Hypothalamus (tissue), 51 donors: ENCODE measurements around the gene COX8A.
A peak's percentile ranks its signal among the peaks of the same experiment; 100 is the strongest.
"Not testable (repeated sequence)": the region's sequence is repeated elsewhere in the genome, so short reads cannot be mapped to it uniquely, and the experiment has no call there.

Experiments
- DNase-seq, 51 donors: peaks; one replicate each; lab custom pipeline; 2025; lab: John Stamatoyannopoulos, UW

Gene COX8A, protein sequence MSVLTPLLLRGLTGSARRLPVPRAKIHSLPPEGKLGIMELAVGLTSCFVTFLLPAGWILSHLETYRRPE

DNA sequence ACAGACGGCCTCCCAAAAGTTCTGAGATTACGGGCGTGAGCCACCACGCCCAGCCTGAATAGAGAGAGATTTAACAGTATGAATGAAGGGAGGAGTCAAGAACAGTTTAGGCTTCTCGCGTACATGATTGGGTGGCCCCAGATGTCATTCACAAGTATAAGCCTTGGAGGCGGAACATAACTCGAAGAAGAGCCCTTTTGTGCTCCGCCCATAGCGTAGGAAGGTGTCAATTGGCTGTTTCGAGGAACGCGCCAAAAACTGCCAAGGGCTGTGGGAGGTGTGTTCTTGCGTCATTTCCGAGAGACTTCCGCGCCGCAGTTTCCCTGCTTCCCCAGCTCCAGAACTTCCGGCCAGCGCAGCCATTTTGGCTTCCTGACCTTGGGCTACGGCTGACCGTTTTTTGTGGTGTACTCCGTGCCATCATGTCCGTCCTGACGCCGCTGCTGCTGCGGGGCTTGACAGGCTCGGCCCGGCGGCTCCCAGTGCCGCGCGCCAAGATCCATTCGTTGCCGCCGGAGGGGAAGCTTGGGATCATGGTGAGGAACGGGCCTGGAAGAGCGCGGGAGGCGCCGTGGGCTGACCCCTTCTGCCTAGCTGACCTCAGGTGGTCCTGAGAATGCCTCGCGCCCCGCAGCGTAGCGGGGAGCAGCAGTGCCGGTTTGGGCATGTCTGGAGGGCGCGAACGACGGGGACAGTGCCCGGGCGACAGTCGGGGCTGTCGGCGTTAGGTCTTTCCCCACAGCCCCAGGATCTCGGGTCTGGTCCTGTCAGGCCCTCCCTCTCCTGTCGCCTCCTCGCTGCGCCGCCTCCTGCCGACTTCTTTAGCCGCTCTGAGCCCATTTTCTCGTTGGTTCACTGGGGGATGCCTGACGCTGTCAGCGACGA lies at the start of gene COX8A:
Gene COX8A (plus strand): TSS at position 362 of the 885 bp plus-strand sequence. CDS start 61 bp downstream, at position 423.
- peak; percentile 65 to 99 (median 96) for DNase-seq

GRCh38 chr11:63929616-63930015 lies 44.8 kb upstream of the COX8A start:
- DNase-seq, result no peak

DNA sequence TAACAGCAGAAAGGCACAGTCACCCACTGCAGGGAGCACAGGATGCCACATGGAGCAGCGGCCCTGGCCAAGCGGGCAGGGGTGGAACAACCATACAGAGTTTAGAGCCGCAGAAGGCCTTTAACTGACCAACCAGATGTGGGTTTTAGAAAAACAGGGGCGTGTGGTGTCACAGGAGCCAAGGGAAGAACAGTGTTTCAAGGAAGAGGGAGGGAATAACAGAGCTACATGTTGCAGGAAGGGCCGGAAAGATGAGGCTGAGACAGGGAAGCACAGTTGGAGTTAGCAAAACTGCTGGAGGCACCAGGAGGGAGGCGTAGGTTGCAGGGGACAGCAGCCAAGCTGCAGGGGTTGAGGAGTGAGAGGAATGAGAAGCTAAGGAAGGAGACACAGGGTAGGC lies 43.4 kb upstream of the COX8A start:
- no peak for DNase-seq

DNA sequence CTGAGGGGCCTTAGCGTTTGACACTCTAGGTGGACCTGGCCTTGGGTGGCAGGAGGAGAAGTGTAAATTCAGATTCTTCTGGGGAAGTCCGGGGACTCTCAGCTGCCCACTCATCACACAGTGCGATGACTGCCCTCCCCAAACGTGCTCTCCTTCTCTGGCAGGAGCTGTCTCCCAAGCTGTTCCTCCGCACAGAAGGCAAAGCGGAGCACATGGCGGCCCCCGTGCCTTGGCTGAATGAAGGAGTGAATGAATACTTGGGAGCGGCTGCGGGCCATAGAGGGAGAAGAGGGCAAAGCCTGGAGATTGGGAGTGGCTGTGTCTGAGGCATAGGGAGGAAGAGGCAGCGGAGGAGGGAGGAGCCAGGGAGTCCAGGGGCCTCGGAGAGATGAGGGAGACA lies 42.5 kb upstream of the COX8A start:
- peak in 1 of 51 donors; percentile 50 for DNase-seq

DNA sequence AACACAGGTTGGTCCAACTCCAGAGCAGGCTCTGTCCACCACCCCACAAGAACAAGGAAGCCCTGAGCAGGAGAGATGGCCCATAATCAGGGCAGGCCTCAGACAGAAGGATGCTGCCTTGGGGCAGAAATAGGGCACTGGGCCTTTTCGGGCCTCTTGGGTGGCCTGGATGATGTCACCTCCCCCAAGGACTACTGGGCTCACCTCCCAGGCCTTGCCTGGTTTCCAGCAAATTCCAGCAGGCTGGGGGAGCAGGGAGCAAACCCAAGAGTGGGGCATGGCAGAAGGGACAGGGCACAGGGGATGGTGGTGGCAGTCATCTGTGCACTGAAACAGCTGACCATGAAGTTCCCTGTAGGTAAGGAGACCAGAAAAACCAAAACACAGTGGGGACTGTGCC lies 41.0 kb upstream of the COX8A start:
- DNase-seq, result peak in 20 of 51 donors; percentile 21 to 65 (median 42)

DNA sequence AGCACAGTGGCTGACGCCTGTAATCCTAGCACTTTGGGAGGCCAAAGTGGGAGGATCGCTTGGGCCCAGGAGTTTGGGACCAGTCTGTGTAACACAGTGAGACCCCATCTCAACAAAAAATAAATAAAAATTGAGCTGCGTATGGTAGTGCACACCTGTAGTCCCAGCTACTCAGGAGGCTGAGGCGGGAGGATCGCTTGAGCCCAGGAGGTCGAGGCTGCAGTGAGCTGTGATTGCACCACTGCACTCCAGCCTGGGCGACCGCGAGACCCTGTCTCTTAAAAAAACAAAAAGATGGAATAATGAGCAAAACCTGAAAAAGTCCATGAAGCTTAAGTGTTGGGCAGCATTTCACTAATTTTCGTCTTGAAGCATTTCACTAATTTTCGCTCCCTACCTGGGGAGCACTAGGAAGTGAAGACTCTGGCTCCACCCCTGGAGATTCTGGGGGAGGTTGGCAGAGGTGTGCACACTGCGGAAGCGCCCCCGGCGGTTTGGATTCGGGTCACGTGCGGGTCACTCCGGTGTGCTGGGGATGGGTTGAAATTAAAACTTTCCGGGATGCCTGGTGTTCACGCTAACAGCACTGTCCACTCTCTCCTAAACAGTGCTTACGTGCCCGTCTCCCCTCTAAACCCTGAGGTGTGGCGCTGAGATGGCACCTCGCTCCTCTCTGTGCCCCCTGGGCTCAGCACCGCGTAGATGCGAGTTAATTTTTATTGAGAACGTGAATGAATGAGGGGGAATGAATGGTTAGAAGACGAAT lies 36.5 kb upstream of the COX8A start:
- no peak for DNase-seq

DNA sequence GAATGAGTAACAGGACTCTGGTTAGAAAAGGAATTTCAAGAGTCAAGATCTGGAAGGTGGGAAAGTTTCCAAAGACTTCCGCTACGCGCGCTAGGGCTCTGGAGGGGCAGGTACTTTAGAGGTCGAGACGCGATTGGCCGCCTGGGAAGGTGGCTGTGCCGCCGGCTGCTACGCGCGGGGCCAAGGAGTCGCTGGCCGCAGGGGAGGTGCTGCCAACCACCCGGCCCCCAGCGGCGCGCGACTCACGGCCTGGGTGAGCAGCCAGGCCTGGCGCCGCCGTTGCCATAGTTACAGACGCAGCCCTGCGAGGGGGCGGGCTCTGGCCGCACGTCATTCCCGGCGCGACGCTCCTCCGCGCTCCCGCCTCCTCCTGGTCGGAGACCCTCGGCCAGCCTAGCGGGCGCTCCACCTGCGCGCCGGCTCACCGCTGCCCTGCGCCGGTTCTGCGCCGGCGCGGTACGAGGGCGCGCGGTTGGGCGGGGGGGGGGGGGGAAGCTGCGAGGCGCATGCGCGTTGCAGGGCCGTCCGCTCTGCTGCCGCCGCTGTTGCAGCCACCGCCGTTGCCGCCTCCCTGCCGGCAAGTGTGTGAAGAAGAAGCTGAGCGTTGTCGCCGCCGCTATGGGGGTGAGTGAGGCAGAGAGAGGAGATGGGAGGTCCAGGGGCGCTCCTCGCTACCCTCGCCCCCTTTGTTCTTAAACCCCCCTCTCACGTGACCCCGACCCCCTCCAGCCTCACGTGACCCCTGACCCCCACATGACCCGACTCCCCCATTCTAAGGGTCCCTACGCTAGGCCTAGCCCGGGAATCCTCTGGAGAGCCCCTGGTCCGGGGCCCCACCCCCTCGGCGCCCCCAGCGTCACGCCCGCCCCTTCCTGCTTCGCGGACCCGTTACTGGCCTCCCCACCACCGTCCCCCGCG lies 35.7 kb upstream of the COX8A start, which contains the start of gene NAA40:
Gene NAA40 (plus strand): TSS at position 524 of the 918 bp plus-strand sequence. CDS start 95 bp downstream, at position 619.
- DNase-seq, result peak in 50 of 51 donors; percentile 17 to 91 (median 84)

DNA sequence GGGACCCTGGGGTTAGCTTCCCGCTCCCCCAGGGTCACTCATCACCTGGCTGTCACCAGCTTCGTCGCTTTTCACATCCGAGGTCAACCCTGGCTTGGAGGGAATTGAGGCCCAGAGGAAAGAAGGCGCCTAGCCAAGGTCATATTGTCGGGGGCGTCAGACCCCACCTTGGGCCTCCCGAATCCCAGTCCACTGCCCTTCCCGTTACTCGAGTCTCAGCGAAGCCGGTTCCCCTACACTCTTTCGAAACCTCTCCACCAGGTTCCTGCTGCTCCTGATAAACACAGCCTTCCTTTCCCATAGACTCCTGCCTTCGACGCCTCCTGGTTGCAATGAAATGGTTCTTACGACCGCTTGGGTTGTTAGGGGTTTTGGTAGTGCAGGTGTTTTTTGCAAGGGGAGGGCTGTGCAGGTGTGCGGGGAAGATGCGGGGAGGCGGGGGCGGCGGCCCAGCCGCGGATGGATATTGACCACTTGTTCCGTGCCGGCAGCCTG lies 35.0 kb upstream of the COX8A start:
- peak in 4 of 51 donors; percentile 21 to 53 (median 34) for DNase-seq

DNA sequence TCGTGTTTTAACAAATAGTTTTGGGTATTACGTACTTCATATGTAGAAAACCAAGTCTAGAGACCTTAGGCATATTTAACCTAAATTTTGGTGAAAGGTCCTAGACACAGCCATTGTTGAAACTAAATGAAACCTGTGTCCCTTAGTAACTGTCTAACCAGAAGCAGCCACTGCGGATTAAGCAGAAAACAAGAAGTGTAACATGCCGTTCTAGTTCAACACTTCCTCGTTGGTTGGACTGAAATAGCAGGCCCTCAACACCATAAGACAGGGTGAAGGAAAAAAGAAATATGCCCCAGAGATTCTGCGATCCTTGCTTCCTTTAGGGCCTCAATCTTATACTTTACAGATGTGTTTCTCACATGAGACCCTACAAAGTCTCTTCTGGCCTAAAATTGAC lies 33.6 kb upstream of the COX8A start:
- no peak for DNase-seq

DNA sequence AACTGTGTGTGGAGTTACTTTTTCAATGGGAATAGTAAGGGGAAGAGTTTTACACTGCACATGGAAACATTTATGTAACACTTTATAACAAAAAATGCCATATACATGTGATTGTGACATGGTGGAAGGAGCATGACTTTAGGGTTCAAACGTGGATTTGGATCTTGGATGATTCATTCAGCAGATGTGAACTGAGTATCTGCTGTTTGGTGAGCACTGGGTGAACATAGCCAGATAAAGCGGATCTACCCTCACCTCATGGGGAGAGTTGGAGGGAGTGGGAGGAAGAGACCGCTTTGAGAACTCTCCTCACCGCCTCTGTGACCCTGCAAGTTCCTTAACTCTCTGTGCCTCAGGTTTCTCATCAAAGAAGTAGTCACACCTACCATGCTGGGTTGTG lies 32.5 kb upstream of the COX8A start:
- DNase-seq, result no peak

GRCh38 chr11:63942803-63943202 lies 31.6 kb upstream of the COX8A start:
- DNase-seq, result no peak

GRCh38 chr11:63944987-63945386 lies 29.4 kb upstream of the COX8A start:
- DNase-seq, result peak in 6 of 51 donors; percentile 6 to 15 (median 12)

GRCh38 chr11:63945477-63946163 lies 28.8 kb upstream of the COX8A start:
- peak in 45 of 51 donors; percentile 10 to 85 (median 54) for DNase-seq

DNA sequence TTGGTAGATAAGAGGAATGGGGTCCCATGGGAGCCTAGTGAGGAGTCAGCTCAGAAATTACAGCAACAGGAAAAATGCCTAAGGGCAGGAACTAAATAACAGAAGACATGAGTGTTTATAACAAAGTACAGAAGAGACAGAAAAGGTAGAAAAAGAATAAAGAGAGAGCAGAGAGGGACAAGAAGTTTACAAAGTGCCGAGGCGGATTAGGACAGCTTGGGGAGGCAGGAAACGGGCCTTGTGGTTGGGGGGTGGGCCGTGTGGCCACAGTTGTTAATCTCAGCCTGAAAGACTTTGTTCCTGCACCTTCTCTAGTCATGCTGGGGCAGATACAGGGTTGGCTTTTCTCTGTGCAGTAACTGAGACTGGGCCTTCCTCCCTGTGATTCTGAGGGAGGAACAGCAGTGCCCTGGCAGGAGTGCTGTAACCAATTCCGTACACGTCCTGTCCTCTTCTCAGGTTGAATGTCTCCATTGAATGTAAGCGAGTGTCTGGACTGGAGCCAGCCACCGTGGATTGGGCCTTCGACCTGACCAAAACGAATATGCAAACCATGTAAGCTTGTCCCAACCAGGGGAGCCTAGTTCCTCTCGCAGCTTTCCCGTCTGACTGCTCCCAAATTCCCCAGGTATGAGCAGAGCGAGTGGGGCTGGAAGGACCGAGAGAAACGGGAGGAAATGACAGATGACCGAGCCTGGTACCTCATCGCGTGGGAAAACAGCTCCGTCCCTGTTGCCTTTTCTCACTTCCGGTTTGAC lies 22.5 kb upstream of the COX8A start:
- DNase-seq, result no peak

DNA sequence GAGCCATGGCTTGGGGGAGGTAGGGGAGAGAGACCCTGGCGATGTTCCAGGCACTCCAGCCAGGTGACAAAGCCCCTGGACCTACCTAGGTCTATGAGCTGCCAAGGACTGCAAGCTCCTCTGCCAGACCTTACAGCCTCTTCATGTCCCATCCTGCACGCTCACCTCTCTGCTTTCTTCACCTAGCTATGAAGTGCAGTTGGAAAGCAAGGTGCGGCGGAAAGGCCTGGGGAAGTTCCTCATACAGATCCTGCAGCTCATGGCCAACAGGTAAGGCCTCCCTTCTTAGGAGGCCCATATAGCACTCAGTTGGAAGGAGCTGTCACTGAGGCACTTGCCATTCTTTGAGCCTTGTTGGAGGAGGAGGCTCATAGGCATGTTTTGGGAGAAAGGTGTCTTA lies 21.9 kb upstream of the COX8A start:
- no peak for DNase-seq

DNA sequence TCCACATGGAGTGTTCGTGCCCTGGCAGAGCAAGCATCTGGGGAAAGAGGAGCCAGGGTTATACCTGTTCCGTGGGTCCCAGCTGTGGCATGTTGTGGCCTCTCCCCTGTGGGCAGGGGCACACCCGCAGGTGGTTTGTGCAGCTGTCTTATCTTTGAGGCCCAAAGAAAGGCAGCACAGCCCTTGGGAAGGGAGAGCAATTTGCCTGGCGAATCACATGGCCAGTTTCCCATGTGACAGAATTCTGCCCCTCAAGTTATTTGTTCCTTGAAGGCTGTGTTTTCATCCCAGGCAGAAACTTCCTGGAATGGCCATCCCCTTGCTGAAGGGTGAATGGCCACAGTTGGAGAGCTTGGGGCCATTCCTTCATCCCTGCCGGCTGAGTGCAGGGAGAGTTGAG lies 16.4 kb upstream of the COX8A start:
- DNase-seq, result no peak

DNA sequence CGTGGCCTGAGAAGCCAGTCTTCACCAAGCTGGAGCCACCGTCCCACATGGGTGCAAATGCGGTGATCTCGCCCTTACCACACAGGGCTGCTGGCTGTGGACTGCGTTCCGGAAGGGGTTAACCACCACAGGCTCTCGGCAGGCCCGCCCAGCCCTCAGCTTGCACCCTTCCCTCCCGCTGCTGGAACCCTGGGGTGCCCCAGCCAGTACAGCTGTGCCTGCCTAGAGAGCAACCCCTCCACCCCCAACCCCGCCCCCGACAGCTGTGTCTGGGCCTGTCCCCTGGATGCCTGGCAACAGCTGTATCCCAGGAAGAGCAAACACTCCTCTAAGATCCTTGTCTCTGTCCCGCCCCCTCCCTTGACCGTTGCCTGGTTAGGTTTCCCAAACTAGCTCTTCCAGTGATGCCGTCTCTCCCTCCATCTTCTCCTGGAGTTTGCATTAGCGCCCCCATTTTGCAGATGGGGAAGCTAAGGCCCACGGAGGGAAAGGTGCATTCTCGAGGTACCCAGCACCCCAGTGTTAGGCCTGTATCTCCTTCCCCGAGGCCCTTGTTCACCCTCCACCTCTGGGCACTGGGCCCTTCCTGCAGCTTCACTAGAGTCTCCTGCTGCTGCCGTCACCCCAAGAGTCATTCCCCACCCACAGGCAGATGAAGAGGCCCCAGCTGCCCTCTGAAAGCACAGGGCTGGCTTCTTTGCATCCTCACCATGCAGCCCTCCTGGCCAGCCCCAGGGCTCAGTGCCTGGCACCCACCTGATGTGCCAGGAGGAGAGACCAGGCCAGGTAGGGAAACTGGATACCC lies 12.6 kb upstream of the COX8A start:
- no peak for DNase-seq

- DNase-seq, result not testable (repeated sequence)
Measured at GRCh38 chr11:63963895-63964294, 10.5 kb upstream of the COX8A start.
